Measurements from ENCODE around the gene BANK1. TPM values are rescaled to one million over a fixed set of nuclear protein-coding genes. Genes with fewer than 3 reads are reported as not detected.
A peak's percentile ranks its signal among the peaks of the same experiment; 100 is the strongest.

The BANK1 gene
- total RNA-seq, 2 donors from 2014 or later, result 0.53 to 0.57 TPM

DNA sequence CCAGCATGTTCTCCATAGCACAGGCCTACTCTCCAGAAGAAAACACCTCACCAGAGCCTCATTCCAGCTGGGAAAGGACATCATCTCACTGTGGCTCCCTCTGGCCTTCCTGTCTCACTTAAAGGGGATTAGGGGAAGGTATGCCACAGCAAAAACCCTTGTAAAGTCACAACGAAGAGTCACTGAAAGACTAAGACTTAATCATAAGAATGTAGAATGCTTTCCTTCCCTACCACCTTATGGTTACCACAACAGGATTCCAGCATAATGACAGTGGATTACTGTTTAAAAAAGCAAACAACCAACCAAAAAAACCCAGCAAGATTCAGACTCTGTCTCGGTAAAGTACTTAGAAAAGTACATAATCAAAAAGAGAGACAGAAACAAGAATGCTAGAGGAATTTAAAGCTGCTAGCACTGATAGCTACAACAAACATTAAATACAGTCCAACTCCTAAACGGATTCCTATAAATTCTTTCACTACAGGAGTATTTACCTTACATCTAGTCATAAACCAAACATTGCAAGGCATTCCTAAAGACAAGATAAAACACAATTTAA, 75.1 kb downstream of the BANK1 start:
- no peaks in the 10 kb centered on the region for H3K27me3 Mint-ChIP-seq (ENCODE audit: insufficient read depth)
- Histone ChIP-seq H3K27ac (ENCODE audit: low read depth, low read length) (peak overlapping the region; percentile 4), H3K36me3 (ENCODE audit: control insufficient read depth, insufficient read depth, low read length) (no peaks in the 10 kb centered on the region), H3K9me3 (ENCODE audit: control insufficient read depth, low read length) (peaks cover 10% of the 10 kb centered on the region), H3K4me1 (ENCODE audit: control insufficient read depth, insufficient read depth, low read length) (no peaks in the 10 kb centered on the region), H3K27me3 (ENCODE audit: control insufficient read depth, insufficient read depth, low read length, poor library complexity, severe bottlenecking) (no peaks in the 10 kb centered on the region), H3K9ac (ENCODE audit: extremely low read depth, low read length, poor library complexity, severe bottlenecking) (peak overlapping the region; percentile 26), H3K4me3 (ENCODE audit: low read length) (no peak overlapping the region)
- no peak overlapping the region for H3K4me3 Mint-ChIP-seq
- no peaks in the 10 kb centered on the region for H3K36me3 Mint-ChIP-seq (ENCODE audit: low read depth)
- TF ChIP-seq, protein P1, sequence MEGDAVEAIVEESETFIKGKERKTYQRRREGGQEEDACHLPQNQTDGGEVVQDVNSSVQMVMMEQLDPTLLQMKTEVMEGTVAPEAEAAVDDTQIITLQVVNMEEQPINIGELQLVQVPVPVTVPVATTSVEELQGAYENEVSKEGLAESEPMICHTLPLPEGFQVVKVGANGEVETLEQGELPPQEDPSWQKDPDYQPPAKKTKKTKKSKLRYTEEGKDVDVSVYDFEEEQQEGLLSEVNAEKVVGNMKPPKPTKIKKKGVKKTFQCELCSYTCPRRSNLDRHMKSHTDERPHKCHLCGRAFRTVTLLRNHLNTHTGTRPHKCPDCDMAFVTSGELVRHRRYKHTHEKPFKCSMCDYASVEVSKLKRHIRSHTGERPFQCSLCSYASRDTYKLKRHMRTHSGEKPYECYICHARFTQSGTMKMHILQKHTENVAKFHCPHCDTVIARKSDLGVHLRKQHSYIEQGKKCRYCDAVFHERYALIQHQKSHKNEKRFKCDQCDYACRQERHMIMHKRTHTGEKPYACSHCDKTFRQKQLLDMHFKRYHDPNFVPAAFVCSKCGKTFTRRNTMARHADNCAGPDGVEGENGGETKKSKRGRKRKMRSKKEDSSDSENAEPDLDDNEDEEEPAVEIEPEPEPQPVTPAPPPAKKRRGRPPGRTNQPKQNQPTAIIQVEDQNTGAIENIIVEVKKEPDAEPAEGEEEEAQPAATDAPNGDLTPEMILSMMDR (conservative IDR thresholded peaks at IDR 0.05), result no peak
- peak overlapping the region; percentile 84 for H3K27ac Mint-ChIP-seq
- DNase-seq, result no peak
- peaks cover 7% of the 10 kb centered on the region for H3K9me3 Mint-ChIP-seq
- peaks cover 14% of the 10 kb centered on the region for H3K4me1 Mint-ChIP-seq
- 38 to 56% methylated on average over 1 to 3 of the region's 3 CpGs for WGBS, 2 experiments (ENCODE audit: insufficient coverage in 1 of 2, insufficient read length in 1 of 2)

DNA sequence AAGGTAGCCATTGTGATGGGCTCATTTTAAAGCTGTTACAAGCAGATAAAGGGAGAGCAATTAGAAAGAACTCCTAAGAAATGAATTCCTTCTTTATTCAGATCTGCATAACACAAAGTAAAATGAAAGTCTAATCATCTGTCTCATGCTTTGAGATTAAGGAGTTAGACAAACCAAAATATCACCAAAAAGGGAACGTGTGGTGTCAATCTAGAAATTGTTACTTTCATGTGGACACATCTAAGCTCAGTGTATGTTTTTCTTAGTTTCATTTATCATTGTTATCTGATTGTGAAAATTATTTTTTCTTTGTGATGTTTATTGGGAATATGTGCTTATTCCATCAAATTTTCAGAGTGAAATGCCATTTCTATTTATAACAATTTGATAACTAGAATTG, 80.3 kb downstream of the BANK1 start:
- DNase-seq, result no peak
- H3K4me3 Mint-ChIP-seq, result no peak overlapping the region
- H3K36me3 Mint-ChIP-seq (ENCODE audit: low read depth), result no peaks in the 10 kb centered on the region
- Histone ChIP-seq H3K9me3 (ENCODE audit: control insufficient read depth, low read length) (peaks cover 10% of the 10 kb centered on the region), H3K4me3 (ENCODE audit: low read length) (no peak overlapping the region), H3K9ac (ENCODE audit: extremely low read depth, low read length, poor library complexity, severe bottlenecking) (no peak overlapping the region), H3K36me3 (ENCODE audit: control insufficient read depth, insufficient read depth, low read length) (no peaks in the 10 kb centered on the region), H3K27ac (ENCODE audit: low read depth, low read length) (no peak overlapping the region), H3K27me3 (ENCODE audit: control insufficient read depth, insufficient read depth, low read length, poor library complexity, severe bottlenecking) (no peaks in the 10 kb centered on the region), H3K4me1 (ENCODE audit: control insufficient read depth, insufficient read depth, low read length) (peaks cover 3% of the 10 kb centered on the region)
- H3K27me3 Mint-ChIP-seq (ENCODE audit: insufficient read depth), result no peaks in the 10 kb centered on the region
- peaks cover 16% of the 10 kb centered on the region for H3K4me1 Mint-ChIP-seq
- TF ChIP-seq, protein P1 (conservative IDR thresholded peaks at IDR 0.05), result no peak
- peaks cover 5% of the 10 kb centered on the region for H3K9me3 Mint-ChIP-seq
- H3K27ac Mint-ChIP-seq, result no peak overlapping the region
- 86% methylated on average over 1 of the region's 1 CpG; no CpG with 5 or more reads in 1 of the 2 experiments for WGBS, 2 experiments (ENCODE audit: insufficient coverage in 1 of 2, insufficient read length in 1 of 2)

DNA sequence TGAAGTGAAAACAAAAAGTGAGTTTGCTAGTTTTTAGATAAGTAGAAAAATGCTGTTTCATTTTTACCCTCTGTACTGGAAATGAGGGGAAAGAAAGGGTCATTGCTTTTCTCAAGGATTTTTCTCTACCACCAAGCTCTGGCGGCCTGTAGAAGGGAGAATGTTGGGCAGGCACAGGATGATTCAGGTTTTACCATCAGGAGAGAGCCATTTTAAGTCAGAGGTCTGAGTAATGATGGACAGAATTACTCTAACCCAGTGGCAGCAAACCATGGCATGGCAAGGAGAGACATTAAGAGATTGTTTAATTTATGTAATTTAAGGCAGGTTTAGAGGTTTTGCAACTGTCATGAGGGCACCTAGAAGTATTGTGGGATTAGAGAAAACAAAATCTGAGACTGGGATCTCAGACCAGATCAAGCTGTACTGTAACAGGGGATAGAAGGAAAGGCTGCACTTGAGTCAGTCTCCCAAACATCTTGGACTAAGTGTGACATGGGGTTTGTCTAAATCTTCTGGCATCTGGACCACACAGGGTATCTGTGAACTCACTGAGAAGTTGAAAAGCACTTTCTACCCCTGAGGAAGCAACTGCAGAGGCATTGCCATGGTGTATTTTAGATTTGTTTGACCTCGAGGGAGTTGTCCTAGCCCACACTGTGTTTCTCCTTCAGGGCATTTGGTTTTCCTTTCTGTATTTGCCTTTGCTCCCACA, 81.6 kb downstream of the BANK1 start:
- no peak overlapping the region for H3K27ac Mint-ChIP-seq
- H3K4me1 ChIP-seq (ENCODE audit: control insufficient read depth, insufficient read depth, low read length), result peaks cover 3% of the 10 kb centered on the region

More for the DNA sequence above, 81.6 kb downstream of the BANK1 start:
- Histone ChIP-seq H3K4me3 (ENCODE audit: low read length) (no peak overlapping the region), H3K9ac (ENCODE audit: extremely low read depth, low read length, poor library complexity, severe bottlenecking) (no peak overlapping the region), H3K27me3 (ENCODE audit: control insufficient read depth, insufficient read depth, low read length, poor library complexity, severe bottlenecking) (no peaks in the 10 kb centered on the region), H3K9me3 (ENCODE audit: control insufficient read depth, low read length) (peaks cover 5% of the 10 kb centered on the region), H3K36me3 (ENCODE audit: control insufficient read depth, insufficient read depth, low read length) (no peaks in the 10 kb centered on the region), H3K27ac (ENCODE audit: low read depth, low read length) (no peak overlapping the region)
- Mint-ChIP-seq H3K4me1 (peaks cover 16% of the 10 kb centered on the region), H3K9me3 (no peaks in the 10 kb centered on the region), H3K36me3 (ENCODE audit: low read depth) (no peaks in the 10 kb centered on the region), H3K27me3 (ENCODE audit: insufficient read depth) (no peaks in the 10 kb centered on the region), H3K4me3 (no peak overlapping the region)
- TF ChIP-seq, protein P1 (conservative IDR thresholded peaks at IDR 0.05), result no peak
- WGBS, 2 experiments (ENCODE audit: insufficient coverage in 1 of 2, insufficient read length in 1 of 2), result 97 to 100% methylated on average over 1 to 2 of the region's 2 CpGs
- DNase-seq, result no peak

All from endodermal cell (in vitro differentiated cells).